ENCODE results near the gene SCG3. TPM values are rescaled to one million over a fixed set of nuclear protein-coding genes. Genes with fewer than 3 reads are reported as not detected.

The SCG3 gene
- total RNA-seq, 2 experiments from 2014 or later = not detected

GRCh38 chr15:51752888-51753287, 71.6 kb downstream of the SCG3 start:
- Mint-ChIP-seq H3K9me3 (no peaks in the 10 kb centered on the region), H3K27ac (no peak overlapping the region), H3K4me1 (ENCODE audit: low read depth) (peaks cover 23% of the 10 kb centered on the region), H3K4me3 (peak overlapping the region; percentile 79), H3K27me3 (peaks cover 6% of the 10 kb centered on the region), H3K36me3 (ENCODE audit: low read depth) (no peaks in the 10 kb centered on the region)
- no peak for ATAC-seq
- DNase-seq = no peak
- intact Hi-C loops (cut with micrococcal nuclease) = no loop called here
- POLR2A ChIA-PET = interaction anchor here (1.8 kb wide), 1 partner anchor 17 kb away, joined by 5 read pairs; no protein-coding TSS in a partner anchor
- CTCF ChIA-PET = interaction anchor here (5.9 kb wide), 1 partner anchor 24 kb away, joined by 47 read pairs; no protein-coding TSS in a partner anchor
- no peak for TF ChIP-seq CTCF (IDR thresholded peaks at IDR 0.05)

- no peak overlapping the region for H3K4me3 Mint-ChIP-seq
- no peak for DNase-seq
- no peak for TF ChIP-seq CTCF (IDR thresholded peaks at IDR 0.05)
- no peak overlapping the region for H3K27ac Mint-ChIP-seq
- H3K36me3 Mint-ChIP-seq (ENCODE audit: low read depth) = no peaks in the 10 kb centered on the region
- ChIA-PET CTCF (interaction anchor here (1.8 to 5.9 kb wide), 2 partner anchors 22 to 105 kb away, joined by 5 to 47 read pairs; no protein-coding TSS in a partner anchor), POLR2A (interaction anchor here (0.6 to 1.0 kb wide), 2 partner anchors 8 to 17 kb away, joined by 3 read pairs; partner anchors contain the start of gene LYSMD2)
- peaks cover 23% of the 10 kb centered on the region for H3K4me1 Mint-ChIP-seq (ENCODE audit: low read depth)
- peaks cover 6% of the 10 kb centered on the region for H3K27me3 Mint-ChIP-seq
- no peak for ATAC-seq
- H3K9me3 Mint-ChIP-seq = no peaks in the 10 kb centered on the region
- intact Hi-C loops (cut with micrococcal nuclease) = no loop called here
Measured at GRCh38 chr15:51754267-51754666, 73.0 kb downstream of the SCG3 start.

GRCh38 chr15:51755790-51756189, 74.5 kb downstream of the SCG3 start:
- Mint-ChIP-seq H3K36me3 (ENCODE audit: low read depth) (no peaks in the 10 kb centered on the region), H3K27ac (no peak overlapping the region), H3K9me3 (no peaks in the 10 kb centered on the region), H3K4me1 (ENCODE audit: low read depth) (peaks cover 21% of the 10 kb centered on the region), H3K4me3 (no peak overlapping the region), H3K27me3 (no peaks in the 10 kb centered on the region)
- ATAC-seq (no peak), DNase-seq (no peak)
- CTCF ChIA-PET = interaction anchor here (1.1 to 5.9 kb wide), 3 partner anchors 19 to 106 kb away, joined by 3 to 47 read pairs (median 5); no protein-coding TSS in a partner anchor
- intact Hi-C loops (cut with micrococcal nuclease) = no loop called here
- POLR2A ChIA-PET = interaction anchor here (1.0 to 1.4 kb wide), 4 partner anchors 12 to 19 kb away, joined by 3 to 4 read pairs (median 4); partner anchors contain the start of gene LYSMD2
- no peak for TF ChIP-seq CTCF (IDR thresholded peaks at IDR 0.05)

- H3K9me3 Mint-ChIP-seq = no peaks in the 10 kb centered on the region
- peaks cover 18% of the 10 kb centered on the region for H3K4me1 Mint-ChIP-seq (ENCODE audit: low read depth)
- ATAC-seq = no peak
- no peaks in the 10 kb centered on the region for H3K27me3 Mint-ChIP-seq
- POLR2A ChIA-PET = interaction anchor here (1.0 to 1.4 kb wide), 3 partner anchors 11 to 20 kb away, joined by 3 to 4 read pairs (median 3); partner anchors contain the start of gene LYSMD2
- no peaks in the 10 kb centered on the region for H3K36me3 Mint-ChIP-seq (ENCODE audit: low read depth)
- intact Hi-C loops (cut with micrococcal nuclease) = no loop called here
- TF ChIP-seq CTCF (IDR thresholded peaks at IDR 0.05) = no peak
- H3K27ac Mint-ChIP-seq = no peak overlapping the region
- no peak for DNase-seq
- CTCF ChIA-PET = interaction anchor here (1.1 to 5.9 kb wide), 6 partner anchors 8 to 107 kb away, joined by 3 to 47 read pairs (median 6); no protein-coding TSS in a partner anchor
- H3K4me3 Mint-ChIP-seq = no peak overlapping the region
Measured at GRCh38 chr15:51756482-51756881, 75.2 kb downstream of the SCG3 start.

- ChIA-PET POLR2A (no interaction called here), CTCF (interaction anchor here (0.9 to 5.9 kb wide), 5 partner anchors 9 to 107 kb away, joined by 4 to 47 read pairs (median 8); no protein-coding TSS in a partner anchor)
- DNase-seq = no peak
- intact Hi-C loops (cut with micrococcal nuclease) = no loop called here
- no peaks in the 10 kb centered on the region for H3K36me3 Mint-ChIP-seq (ENCODE audit: low read depth)
- H3K9me3 Mint-ChIP-seq = no peaks in the 10 kb centered on the region
- H3K4me1 Mint-ChIP-seq (ENCODE audit: low read depth) = peaks cover 16% of the 10 kb centered on the region
- H3K27ac Mint-ChIP-seq = no peak overlapping the region
- no peak overlapping the region for H3K4me3 Mint-ChIP-seq
- no peaks in the 10 kb centered on the region for H3K27me3 Mint-ChIP-seq
- ATAC-seq = no peak
- TF ChIP-seq CTCF (IDR thresholded peaks at IDR 0.05) = no peak
Measured at GRCh38 chr15:51757450-51757849, 76.1 kb downstream of the SCG3 start.

Measured in activated CD8-positive, alpha-beta T cell treated with anti-CD3 and anti-CD28 coated beads for 36 hours (primary cell).